ENCODE measurements around the gene CYP27B1. TPM values are rescaled to one million over a fixed set of nuclear protein-coding genes. Genes with fewer than 3 reads are reported as not detected.
"Not testable (repeated sequence)": the region's sequence is repeated elsewhere in the genome, so short reads cannot be mapped to it uniquely, and the experiment has no call there.

Gene CYP27B1
- total and polyA plus RNA-seq, 10 donors: 0.20 to 1.5 (median 0.47) TPM

- peaks cover 0 to 67% (median 61%) of the 10 kb centered on the region in 6 donors for H3K36me3 ChIP-seq
- TF ChIP-seq POLR2AphosphoS5 (IDR thresholded peaks at IDR 0.05): peak; percentile 14 to 52 (median 15)
- intact Hi-C loops (cut with DNase I; ENCODE audit: low total_unique reads); DNase-seq; H3K27ac ChIP-seq; H3K27me3 ChIP-seq (replicated peaks in 1 of 7); H3K9me3 ChIP-seq; H3K4me3 ChIP-seq: not testable (repeated sequence)
- H3K4me1 ChIP-seq: peaks cover 0 to 21% (median 7%) of the 10 kb centered on the region in 6 donors
- WGBS, 5 donors: 93 to 96% (median 95%) methylated on average over 16 of the region's 16 CpGs
These were observed 44.9 kb downstream of the CYP27B1 start for GRCh38 chr12:57721846-57722608.

DNA sequence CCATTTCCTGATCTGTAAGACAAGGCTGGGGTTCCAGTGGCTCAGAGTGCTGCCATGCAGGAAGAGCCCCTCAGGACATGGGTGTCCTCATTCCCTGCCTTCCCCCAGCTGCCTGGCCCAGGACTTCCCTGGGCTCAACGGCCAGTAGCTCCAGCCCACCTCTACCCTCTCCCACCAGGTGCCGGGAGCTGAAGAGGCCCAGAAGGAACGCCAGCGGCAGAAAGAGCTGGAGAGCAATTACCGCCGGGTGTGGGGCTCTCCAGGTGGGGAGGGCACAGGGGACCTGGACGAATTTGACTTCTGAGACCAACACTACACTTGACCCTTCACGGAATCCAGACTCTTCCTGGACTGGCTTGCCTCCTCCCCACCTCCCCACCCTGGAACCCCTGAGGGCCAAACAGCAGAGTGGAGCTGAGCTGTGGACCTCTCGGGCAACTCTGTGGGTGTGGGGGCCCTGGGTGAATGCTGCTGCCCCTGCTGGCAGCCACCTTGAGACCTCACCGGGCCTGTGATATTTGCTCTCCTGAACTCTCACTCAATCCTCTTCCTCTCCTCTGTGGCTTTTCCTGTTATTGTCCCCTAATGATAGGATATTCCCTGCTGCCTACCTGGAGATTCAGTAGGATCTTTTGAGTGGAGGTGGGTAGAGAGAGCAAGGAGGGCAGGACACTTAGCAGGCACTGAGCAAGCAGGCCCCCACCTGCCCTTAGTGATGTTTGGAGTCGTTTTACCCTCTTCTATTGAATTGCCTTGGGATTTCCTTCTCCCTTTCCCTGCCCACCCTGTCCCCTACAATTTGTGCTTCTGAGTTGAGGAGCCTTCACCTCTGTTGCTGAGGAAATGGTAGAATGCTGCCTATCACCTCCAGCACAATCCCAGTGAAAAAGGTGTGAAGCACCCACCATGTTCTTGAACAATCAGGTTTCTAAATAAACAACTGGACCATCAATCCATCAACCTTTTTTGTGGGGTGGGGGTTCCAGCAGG, 46.0 kb downstream of the CYP27B1 start:
- Histone ChIP-seq H3K4me1 (peaks cover 0 to 18% (median 6%) of the 10 kb centered on the region in 6 donors), H3K27me3 (replicated peaks in 1 of 7) (no peaks in the 10 kb centered on the region), H3K9me3 (no peaks in the 10 kb centered on the region), H3K4me3 (no peak overlapping the region), H3K36me3 (peaks cover 1 to 67% (median 62%) of the 10 kb centered on the region in 6 donors), H3K27ac (no peak overlapping the region)
- DNase-seq: no peak
- TF ChIP-seq POLR2A (IDR thresholded peaks at IDR 0.05) (no peak), POLR2AphosphoS5 (IDR thresholded peaks at IDR 0.05) (peak; percentile 17 to 70 (median 39))
- intact Hi-C loops (cut with DNase I; ENCODE audit: low total_unique reads): no loop called here
- WGBS, 5 donors: 86 to 94% (median 90%) methylated on average over 9 to 11 of the region's 11 CpGs

GRCh38 chr12:57719777-57720605, 46.9 kb downstream of the CYP27B1 start:
- Histone ChIP-seq H3K27me3 (replicated peaks in 1 of 7) (no peaks in the 10 kb centered on the region), H3K36me3 (peaks cover 3 to 73% (median 70%) of the 10 kb centered on the region in 6 donors), H3K27ac (no peak overlapping the region), H3K4me1 (peaks cover 0 to 18% (median 1%) of the 10 kb centered on the region in 6 donors), H3K9me3 (no peaks in the 10 kb centered on the region), H3K4me3 (no peak overlapping the region)
- TF ChIP-seq, protein P1, sequence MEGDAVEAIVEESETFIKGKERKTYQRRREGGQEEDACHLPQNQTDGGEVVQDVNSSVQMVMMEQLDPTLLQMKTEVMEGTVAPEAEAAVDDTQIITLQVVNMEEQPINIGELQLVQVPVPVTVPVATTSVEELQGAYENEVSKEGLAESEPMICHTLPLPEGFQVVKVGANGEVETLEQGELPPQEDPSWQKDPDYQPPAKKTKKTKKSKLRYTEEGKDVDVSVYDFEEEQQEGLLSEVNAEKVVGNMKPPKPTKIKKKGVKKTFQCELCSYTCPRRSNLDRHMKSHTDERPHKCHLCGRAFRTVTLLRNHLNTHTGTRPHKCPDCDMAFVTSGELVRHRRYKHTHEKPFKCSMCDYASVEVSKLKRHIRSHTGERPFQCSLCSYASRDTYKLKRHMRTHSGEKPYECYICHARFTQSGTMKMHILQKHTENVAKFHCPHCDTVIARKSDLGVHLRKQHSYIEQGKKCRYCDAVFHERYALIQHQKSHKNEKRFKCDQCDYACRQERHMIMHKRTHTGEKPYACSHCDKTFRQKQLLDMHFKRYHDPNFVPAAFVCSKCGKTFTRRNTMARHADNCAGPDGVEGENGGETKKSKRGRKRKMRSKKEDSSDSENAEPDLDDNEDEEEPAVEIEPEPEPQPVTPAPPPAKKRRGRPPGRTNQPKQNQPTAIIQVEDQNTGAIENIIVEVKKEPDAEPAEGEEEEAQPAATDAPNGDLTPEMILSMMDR (IDR thresholded peaks at IDR 0.05 in 8 of 11, conservative IDR thresholded peaks at IDR 0.05 in 3 of 11): no peak
- peak in 1 of 3 donors; percentile 48 for TF ChIP-seq POLR2AphosphoS5 (IDR thresholded peaks at IDR 0.05)
- DNase-seq: no peak
- 92 to 97% (median 93%) methylated on average over 20 of the region's 20 CpGs for WGBS, 5 donors
- intact Hi-C loops (cut with DNase I; ENCODE audit: low total_unique reads): no loop called here

GRCh38 chr12:57718641-57719528, 48.0 kb downstream of the CYP27B1 start:
- Histone ChIP-seq H3K9me3 (no peaks in the 10 kb centered on the region), H3K4me1 (peaks cover 0 to 13% (median 0%) of the 10 kb centered on the region in 6 donors), H3K27ac (no peak overlapping the region), H3K36me3 (peaks cover 3 to 84% (median 77%) of the 10 kb centered on the region in 6 donors), H3K4me3 (no peak overlapping the region), H3K27me3 (replicated peaks in 1 of 7) (no peaks in the 10 kb centered on the region)
- 93 to 98% (median 96%) methylated on average over 15 of the region's 15 CpGs for WGBS, 5 donors
- no peak for DNase-seq
- intact Hi-C loops (cut with DNase I; ENCODE audit: low total_unique reads): no loop called here
- TF ChIP-seq POLR2A (IDR thresholded peaks at IDR 0.05) (no peak), POLR2AphosphoS5 (IDR thresholded peaks at IDR 0.05) (peak in 2 of 3 donors; percentile 4 to 13)
